Activated CD4-positive, CD25-positive, alpha-beta regulatory T cell treated with anti-CD3 and anti-CD28 coated beads, Interleukin-2, amount 50 U/mL, for 16 hours (primary cell): ENCODE data around the gene CTRB2.

Experiments
- DNase-seq: peaks from one replicate; pipeline ENCODE4 v3.0.0-alpha.2; 2020; ENCODE audit warnings: low read depth, low spot score

The CTRB2 gene

DNA sequence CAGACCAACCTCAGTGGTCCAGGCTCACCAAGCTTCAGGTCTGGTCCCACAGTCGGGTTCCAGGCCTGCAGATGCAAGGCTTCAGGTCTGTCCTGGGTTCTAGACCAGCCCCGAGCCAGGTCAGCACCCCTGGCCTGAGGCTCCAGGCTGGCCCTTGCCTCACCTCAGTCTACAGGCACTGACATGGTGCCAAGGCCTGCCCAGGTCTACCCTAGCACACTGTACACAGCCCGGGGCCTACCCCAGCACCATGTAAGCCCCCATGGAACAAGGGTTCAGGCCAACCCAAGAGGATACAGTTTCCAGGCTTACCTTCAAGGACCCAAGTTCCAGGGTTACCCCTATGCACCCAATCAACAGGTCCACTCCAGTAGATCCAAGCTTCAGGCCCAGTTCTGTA is 31.9 kb downstream of the CTRB2 start:
- no peak for DNase-seq

DNA sequence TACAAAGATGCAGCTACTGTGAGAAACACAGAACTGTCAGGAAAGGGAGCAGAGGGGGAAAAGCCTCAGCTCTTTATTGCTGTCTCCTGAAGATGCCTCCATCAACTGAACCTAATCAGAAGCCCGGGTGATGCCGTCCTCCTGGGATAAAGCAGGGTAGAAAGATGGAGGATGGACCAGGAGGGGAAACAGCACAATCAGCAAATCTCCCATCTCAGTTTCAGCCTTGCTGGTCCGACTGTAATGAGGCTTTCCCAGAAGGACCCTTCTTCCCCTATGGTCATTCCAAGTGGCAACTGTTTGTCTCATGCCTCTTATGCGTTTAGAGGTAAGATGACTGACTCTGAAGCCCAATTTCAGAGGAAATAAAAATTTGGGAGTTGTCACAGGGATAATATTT is 34.4 kb downstream of the CTRB2 start:
- no peak for DNase-seq

DNA sequence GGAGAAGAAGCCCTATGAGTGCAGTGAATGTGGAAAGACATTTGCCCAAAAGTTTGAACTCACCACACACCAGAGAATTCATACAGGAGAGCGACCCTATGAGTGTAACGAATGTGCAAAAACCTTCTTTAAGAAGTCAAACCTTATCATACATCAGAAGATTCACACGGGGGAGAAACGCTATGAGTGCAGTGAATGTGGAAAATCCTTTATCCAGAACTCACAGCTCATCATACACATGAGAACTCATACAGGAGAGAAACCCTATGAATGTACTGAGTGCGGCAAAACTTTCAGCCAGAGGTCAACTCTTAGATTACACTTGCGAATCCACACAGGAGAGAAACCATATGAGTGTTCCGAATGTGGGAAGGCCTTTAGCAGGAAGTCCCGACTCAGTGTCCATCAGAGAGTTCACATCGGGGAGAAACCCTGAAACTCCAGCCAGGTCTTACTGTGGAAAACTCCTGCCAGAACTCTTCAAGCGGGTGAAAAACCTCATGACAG is 37.0 kb downstream of the CTRB2 start:
- no peak for DNase-seq

DNA sequence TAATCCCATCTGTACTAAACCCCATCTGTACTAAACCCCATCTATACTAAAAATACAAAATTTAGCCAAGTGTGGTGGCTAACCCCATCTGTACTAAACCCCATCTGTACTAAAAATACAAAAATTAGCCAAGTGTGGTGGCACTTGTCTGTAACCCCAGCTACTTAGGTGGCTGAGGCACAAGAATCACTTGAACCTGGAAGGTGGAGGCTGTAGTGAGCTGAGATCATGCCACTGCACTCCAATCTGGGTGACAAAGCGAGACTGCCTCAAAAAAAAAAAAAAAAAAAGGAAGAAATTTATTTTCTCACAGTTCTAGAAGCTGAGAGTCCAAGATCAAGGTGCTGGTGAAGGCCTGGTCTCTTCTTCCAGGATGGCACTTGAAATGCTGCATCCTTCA is 46.6 kb downstream of the CTRB2 start:
- DNase-seq: no peak
